ENCODE data around the gene WRNIP1. TPM values are rescaled to one million over a fixed set of nuclear protein-coding genes. Genes with fewer than 3 reads are reported as not detected.
A peak's percentile ranks its signal among the peaks of the same experiment; 100 is the strongest.
"Not testable (repeated sequence)": the region's sequence is repeated elsewhere in the genome, so short reads cannot be mapped to it uniquely, and the experiment has no call there.

Gene WRNIP1
- total and polyA plus RNA-seq, 9 of the 15 experiments (the other 6 are each of a cell fraction or from before 2014, with no cell fraction given) = 13.2 to 63.6 (median 48.6) TPM

- TF ChIP-seq RBM34 (IDR thresholded peaks at IDR 0.05; ENCODE audit: borderline replicate concordance, insufficient read depth, low read length) (no peak), DDX20 (tag; IDR thresholded peaks at IDR 0.05; ENCODE audit: low read depth) (no peak)
- TF ChIP-seq, protein P1, sequence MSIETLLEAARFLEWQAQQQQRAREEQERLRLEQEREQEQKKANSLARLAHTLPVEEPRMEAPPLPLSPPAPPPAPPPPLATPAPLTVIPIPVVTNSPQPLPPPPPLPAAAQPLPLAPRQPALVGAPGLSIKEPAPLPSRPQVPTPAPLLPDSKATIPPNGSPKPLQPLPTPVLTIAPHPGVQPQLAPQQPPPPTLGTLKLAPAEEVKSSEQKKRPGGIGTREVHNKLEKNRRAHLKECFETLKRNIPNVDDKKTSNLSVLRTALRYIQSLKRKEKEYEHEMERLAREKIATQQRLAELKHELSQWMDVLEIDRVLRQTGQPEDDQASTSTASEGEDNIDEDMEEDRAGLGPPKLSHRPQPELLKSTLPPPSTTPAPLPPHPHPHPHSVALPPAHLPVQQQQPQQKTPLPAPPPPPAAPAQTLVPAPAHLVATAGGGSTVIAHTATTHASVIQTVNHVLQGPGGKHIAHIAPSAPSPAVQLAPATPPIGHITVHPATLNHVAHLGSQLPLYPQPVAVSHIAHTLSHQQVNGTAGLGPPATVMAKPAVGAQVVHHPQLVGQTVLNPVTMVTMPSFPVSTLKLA (conservative IDR thresholded peaks at IDR 0.05) = 0 out of 4 replicates have a peak, but pooled peaks of 1 of the 2 experiments have one; percentile 19
Observed at GRCh38 chr6:2760882-2761842, 4.0 kb upstream of the WRNIP1 start (continued).

DNA sequence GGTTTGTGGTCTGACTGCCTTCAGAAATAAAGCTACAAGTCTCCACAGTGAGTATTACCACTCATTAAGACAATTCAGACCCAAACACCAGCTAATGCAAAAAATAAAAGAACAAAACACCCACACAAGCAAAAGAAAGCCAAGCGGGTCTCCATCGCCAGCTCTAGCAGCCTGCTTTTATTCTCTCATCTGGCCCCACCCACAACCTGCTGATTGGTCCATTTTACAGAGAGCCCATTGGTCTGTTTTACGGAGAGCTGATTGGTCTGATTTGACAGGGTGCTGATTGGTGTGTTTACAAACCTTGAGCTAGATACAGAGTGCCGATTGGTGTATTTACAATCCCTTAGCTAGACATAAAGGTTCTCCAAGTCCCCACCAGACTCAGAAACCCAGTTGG, 2.3 kb upstream of the WRNIP1 start:
- 95% methylated on average over 4 of the region's 4 CpGs for WGBS (ENCODE audit: insufficient coverage, low coverage, missing lambda C conversion rate)
- FAIRE-seq; H3K27me3 ChIP-seq (ENCODE audit: control insufficient read depth in 2 of 2, insufficient read depth in 2 of 2, low read length in 2 of 2); DNase-seq (ENCODE audit: extremely low read depth in 1 of 4, low spot score in 3 of 4); ATAC-seq; H3K9me1 ChIP-seq (ENCODE audit: control insufficient read depth, insufficient read depth, low read length); H2AFZ ChIP-seq (ENCODE audit: low read depth, low read length); CTCF ChIA-PET (ENCODE audit: low intra/inter-chr PET ratio); BruUV-seq (replicated peaks); H3K9ac ChIP-seq (ENCODE audit: insufficient read depth in 1 of 2, low read depth in 2 of 2, low read length in 2 of 2); H3K4me2 ChIP-seq (ENCODE audit: insufficient read depth, low read length); H3K27ac ChIP-seq (ENCODE audit: extremely low read depth, low read depth, low read length); H3K9me3 ChIP-seq (replicated peaks; ENCODE audit: control insufficient read depth, insufficient read depth, low read depth, low read length); in situ Hi-C loops (cut with MboI); H3K4me3 ChIP-seq; H3K36me3 ChIP-seq (ENCODE audit: control insufficient read depth, insufficient read depth, low read length); intact Hi-C loops (cut with micrococcal nuclease): not testable (repeated sequence)
- POLR2A ChIA-PET = interaction anchor here (0.6 to 2.1 kb wide), 4 partner anchors 10 to 23 kb away, joined by 3 to 9 read pairs (median 5); no protein-coding TSS in a partner anchor
- H3K4me1 ChIP-seq (replicated peaks in 1 of 2; ENCODE audit: control insufficient read depth in 2 of 2, insufficient read depth in 2 of 2, low read length in 2 of 2) = peaks cover 15 to 30% of the 10 kb centered on the region in 2 experiments; a peak in 4 of 5 replicates
- H3K79me2 ChIP-seq (ENCODE audit: control insufficient read depth, insufficient read depth, low read length) = peaks cover 26% of the 10 kb centered on the region
- peak; percentile 86 for TF ChIP-seq NFYB (IDR thresholded peaks at IDR 0.05; ENCODE audit: extremely low read depth, insufficient read length)
- peak; percentile 42 for TF ChIP-seq RBM25 (IDR thresholded peaks at IDR 0.05; ENCODE audit: low read depth, low read length, severe bottlenecking)
- peaks cover 18% of the 10 kb centered on the region for H4K20me1 ChIP-seq (replicated peaks; ENCODE audit: control insufficient read depth, insufficient read depth, low read length)
